Central memory CD4-positive, alpha-beta T cell (primary cell): ENCODE data around the gene PARD3.

ENCODE experiments used
- DNase-seq: peaks from one replicate; pipeline ENCODE4 v3.0.0; 2022

Gene PARD3

GRCh38 chr10:34824870-34825269 is 9.8 kb upstream of the PARD3 start:
- no peak for DNase-seq

GRCh38 chr10:34821587-34822585 is 6.8 kb upstream of the PARD3 start:
- DNase-seq: no peak

GRCh38 chr10:34817586-34817985 is 2.5 kb upstream of the PARD3 start:
- DNase-seq: no peak

- no peak for DNase-seq
Measured at GRCh38 chr10:34817054-34817453, 2.0 kb upstream of the PARD3 start.

- DNase-seq: no peak
Measured at GRCh38 chr10:34816501-34817002, 1.5 kb upstream of the PARD3 start.

- DNase-seq: no peak
Measured at GRCh38 chr10:34816085-34816496, 995 bp upstream of the PARD3 start.

GRCh38 chr10:34814913-34815184 is 247 bp downstream of the PARD3 start:
- no peak for DNase-seq

- no peak for DNase-seq
Measured at GRCh38 chr10:34814223-34814912, 728 bp downstream of the PARD3 start.

- DNase-seq: no peak
Measured at GRCh38 chr10:34813626-34814222, 1.4 kb downstream of the PARD3 start.

GRCh38 chr10:34812771-34813170 is 2.3 kb downstream of the PARD3 start:
- DNase-seq: no peak

- DNase-seq: no peak
Measured at GRCh38 chr10:34811968-34812514, 3.1 kb downstream of the PARD3 start.

- no peak for DNase-seq
Measured at GRCh38 chr10:34811126-34811967, 3.7 kb downstream of the PARD3 start.

- no peak for DNase-seq
Measured at GRCh38 chr10:34809796-34810195, 5.3 kb downstream of the PARD3 start.

GRCh38 chr10:34808801-34809745 is 6.0 kb downstream of the PARD3 start:
- DNase-seq: no peak

GRCh38 chr10:34808336-34808735 is 6.8 kb downstream of the PARD3 start:
- no peak for DNase-seq

- DNase-seq: no peak
Measured at GRCh38 chr10:34804306-34804705, 10.8 kb downstream of the PARD3 start.

GRCh38 chr10:34802692-34803091 is 12.4 kb downstream of the PARD3 start:
- DNase-seq: no peak

- DNase-seq: no peak
Measured at GRCh38 chr10:34801097-34801733, 13.9 kb downstream of the PARD3 start.

GRCh38 chr10:34800624-34801023 is 14.5 kb downstream of the PARD3 start:
- DNase-seq: no peak

GRCh38 chr10:34798654-34799053 is 16.4 kb downstream of the PARD3 start:
- DNase-seq: no peak

GRCh38 chr10:34797155-34797554 is 17.9 kb downstream of the PARD3 start:
- no peak for DNase-seq
